ENCODE measurements around the gene ZCCHC4.

GRCh38 chr4:25358515-25359275 is 46.1 kb downstream of the ZCCHC4 start:
- TF ChIP-seq GATA3 (IDR thresholded peaks at IDR 0.05; ENCODE audit: low read depth, low read length) (no peak), GATA2 (IDR thresholded peaks at IDR 0.05; ENCODE audit: low read depth, low read length) (no peak)
